ENCODE data around the gene TSPAN33.
A peak's percentile ranks its signal among the peaks of the same experiment; 100 is the strongest.
"Not testable (repeated sequence)": the region's sequence is repeated elsewhere in the genome, so short reads cannot be mapped to it uniquely, and the experiment has no call there.

The TSPAN33 gene, protein sequence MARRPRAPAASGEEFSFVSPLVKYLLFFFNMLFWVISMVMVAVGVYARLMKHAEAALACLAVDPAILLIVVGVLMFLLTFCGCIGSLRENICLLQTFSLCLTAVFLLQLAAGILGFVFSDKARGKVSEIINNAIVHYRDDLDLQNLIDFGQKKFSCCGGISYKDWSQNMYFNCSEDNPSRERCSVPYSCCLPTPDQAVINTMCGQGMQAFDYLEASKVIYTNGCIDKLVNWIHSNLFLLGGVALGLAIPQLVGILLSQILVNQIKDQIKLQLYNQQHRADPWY

GRCh38 chr7:129144095-129144833 is at the start of gene TSPAN33:
Gene TSPAN33, plus strand, starts transcription at chr7:129144707. Its CDS starts 274 bp downstream, at chr7:129144981.
- DNase-seq: peak; percentile 50

- no peak for DNase-seq
Measured at GRCh38 chr7:129095258-129095657, 49.2 kb upstream of the TSPAN33 start.

DNA sequence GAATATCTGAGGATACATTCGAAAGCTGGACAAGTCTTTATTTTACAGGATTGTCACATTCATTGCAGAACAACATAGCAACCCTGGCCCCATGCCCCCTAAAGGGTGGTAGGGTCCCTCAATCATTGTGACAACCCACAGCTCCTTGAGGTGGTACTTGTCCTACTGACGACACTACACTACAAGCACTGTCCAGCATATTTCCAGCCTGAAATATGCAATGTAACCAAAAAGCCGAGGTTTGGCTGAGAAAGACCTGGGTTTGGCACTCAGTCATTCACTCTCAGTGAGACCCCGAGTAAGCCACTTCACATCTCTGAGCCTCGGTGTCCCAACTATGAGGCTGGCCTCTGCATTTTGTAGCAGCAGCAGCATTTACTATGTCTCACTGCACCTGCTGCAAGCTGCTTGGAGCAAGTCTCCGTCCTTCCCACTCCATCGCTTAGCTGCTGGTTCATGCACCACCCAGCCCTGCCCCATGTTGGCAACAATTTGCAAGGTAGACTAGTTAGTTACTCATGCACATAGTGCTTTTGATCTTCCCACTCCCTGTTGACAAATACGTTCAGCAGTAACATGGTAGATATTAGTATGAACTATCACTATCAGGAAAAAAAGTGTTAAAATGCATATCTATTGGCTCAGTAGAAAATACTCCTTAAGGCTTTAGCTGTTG is 46.0 kb upstream of the TSPAN33 start:
- DNase-seq: no peak

- DNase-seq: no peak
Measured at GRCh38 chr7:129100827-129101166, 43.7 kb upstream of the TSPAN33 start.

DNA sequence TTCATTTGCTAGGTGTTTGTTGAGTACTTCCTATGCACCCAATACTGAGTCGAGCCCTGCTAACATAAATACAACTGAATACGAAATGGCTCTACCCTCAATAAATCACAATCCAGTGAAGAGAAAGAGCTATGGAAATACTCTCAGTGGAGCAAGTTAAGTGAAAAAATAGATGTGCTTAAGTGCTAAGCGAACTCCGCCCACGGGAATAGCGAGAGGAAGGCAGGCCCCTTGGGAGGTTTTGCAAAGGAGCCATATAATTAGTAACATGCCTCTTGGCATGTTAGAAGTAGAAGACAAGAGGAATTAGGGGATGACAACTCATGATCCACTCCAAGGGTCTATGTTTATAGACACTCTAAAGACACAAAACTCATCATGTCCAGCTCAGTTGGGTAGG is 42.8 kb upstream of the TSPAN33 start:
- no peak for DNase-seq

DNA sequence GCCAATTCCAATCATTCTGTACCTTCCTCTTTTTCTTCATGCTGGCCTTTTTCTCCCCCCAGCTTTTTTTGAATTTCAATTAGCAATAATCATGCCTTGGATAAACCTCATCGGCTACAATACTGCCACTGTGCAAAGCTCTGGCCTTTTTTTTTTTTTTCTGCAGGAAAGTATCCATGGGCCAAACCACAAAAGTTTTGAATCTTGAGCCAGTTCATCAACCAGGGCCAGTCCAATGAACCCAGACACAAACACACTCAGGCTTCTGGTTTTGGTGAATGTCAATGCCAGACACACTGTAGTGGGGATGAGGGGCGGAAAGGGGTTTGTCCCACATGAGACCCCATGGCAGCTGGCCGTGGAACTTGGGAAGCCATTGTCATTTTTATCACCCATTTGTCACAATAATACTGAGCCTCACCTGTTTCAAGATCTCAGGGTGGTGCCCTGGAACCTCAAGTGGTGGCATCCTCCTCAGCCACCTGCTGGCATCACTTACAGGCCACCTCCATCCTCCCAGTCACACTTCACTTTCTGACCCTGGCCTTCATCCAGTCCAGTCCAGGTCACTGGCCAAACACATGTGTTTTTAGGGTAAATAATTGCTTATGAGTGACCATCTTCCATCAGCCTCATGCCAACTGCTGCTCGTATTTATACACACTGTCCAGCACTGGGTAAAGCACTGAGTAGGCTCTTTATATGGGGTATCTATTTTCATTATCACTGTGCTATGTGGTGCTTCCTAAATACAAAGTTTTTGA is 40.8 kb upstream of the TSPAN33 start:
- no peak for DNase-seq

DNA sequence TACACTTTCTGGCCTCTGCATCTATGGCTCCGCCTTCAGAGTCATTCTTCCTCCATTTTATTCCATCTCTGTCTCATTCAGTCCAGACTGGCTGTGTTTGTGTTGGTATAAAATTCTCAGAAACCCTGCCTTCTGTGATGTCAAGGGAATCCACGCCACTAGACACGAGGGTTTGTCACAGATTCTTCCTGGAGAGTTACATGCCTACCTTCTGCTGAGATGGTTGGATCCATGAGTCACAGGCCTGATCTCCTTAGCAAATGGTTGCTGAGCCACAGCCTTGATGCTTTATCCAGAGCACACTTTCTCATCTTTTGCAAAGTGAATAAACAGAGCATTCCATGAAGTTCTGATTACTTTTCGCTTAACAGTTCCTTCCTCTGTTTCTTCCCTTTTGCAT is 35.9 kb upstream of the TSPAN33 start:
- DNase-seq: no peak

GRCh38 chr7:129110258-129110981 is 34.1 kb upstream of the TSPAN33 start:
- no peak for DNase-seq

DNA sequence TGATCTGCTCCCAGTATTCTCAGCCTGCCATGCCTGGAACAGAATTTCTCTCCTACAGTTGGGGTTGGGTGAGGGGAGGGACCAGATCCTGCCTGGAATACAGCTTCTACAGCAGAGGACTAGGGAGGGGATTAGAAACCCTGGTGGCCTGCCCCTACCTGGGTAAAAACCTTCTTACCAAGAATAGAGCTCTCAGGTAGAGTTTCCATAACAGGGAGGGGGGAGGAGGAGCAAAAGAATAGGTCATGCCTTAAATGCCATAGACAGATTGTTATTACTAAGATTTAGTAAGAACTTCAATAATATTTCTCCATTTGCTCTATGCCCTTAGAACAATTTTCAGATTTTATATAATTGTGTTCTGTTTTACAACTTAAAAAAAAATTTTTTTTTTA is 33.5 kb upstream of the TSPAN33 start:
- DNase-seq: no peak

DNA sequence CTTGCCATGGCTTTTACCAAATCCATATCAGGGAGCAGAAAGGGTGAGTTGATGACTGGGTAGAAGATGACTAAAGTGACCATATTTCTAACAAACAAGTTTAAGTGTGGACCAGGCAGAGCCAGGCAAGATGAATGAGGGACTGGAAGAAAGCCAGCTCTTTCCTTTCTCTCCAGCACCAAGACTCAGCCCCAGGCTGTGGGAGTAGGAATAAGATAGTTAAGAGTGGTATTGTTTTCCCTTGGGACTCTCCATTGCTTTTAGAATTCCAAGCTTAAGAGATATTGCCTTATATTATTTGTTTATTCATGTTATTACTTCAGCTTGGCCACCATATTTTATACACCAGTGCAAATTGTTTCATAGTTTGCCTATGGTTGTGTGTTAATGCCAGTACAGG is 28.8 kb upstream of the TSPAN33 start:
- no peak for DNase-seq

GRCh38 chr7:129118182-129118581 is 26.3 kb upstream of the TSPAN33 start:
- DNase-seq: no peak

GRCh38 chr7:129118976-129119375 is 25.5 kb upstream of the TSPAN33 start:
- no peak for DNase-seq

DNA sequence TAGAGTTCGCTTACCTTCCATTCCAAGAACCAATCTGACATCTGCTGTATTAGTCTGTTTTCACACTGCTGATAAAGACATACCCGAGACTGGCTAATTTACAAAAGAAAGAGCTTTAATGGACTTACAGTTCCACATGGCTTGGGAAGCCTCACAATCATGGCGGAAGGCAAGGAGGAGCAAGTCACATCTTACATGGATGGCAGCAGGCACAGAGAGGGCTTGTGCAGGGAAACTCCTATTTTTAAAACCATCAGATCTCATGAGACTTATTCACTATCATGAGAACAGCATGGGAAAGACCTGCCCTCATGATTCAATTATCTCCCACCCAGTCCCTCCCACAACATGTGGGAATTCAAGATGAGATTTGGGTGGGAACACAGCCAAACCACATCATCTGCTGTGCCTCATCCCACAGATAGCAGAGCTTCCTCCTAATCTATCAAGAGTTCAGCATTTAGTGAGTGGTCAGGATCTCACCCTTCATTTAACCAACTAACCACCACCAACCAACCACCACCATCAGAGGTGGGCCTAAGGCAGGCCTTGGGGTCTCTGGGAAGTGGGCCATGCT is 22.9 kb upstream of the TSPAN33 start:
- not testable (repeated sequence) for DNase-seq

DNA sequence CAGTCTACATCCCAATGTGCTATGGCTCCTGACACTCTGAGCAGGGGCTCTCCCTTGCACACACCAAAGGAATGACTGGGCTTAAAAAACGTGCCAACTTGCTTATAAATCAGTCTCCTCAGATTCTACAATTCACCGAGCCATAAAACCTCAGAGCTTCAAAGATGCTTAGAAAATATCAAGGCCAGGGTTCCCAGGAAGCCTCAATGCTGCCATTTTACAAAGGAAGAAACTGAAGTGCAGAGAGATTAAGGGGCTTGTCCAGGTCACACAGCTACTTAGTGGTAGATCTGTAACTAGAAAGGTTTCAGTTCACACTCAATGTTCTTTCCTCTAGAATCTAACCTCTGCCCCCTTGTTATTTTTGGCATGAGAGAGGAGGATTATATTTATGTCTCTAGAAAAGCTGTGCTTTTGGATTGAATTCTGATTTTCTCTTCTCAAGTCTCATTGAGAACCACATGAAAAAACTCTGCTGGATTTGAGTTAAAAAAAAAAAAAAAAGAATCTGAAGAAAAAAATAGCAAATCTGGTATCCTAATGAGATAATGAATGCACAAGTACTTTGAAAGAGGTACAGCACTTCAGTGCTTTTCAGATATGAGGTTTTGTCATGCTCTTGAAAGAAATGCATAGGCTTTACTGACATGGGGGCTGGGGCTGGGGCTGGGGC is 22.3 kb upstream of the TSPAN33 start:
- DNase-seq: no peak

DNA sequence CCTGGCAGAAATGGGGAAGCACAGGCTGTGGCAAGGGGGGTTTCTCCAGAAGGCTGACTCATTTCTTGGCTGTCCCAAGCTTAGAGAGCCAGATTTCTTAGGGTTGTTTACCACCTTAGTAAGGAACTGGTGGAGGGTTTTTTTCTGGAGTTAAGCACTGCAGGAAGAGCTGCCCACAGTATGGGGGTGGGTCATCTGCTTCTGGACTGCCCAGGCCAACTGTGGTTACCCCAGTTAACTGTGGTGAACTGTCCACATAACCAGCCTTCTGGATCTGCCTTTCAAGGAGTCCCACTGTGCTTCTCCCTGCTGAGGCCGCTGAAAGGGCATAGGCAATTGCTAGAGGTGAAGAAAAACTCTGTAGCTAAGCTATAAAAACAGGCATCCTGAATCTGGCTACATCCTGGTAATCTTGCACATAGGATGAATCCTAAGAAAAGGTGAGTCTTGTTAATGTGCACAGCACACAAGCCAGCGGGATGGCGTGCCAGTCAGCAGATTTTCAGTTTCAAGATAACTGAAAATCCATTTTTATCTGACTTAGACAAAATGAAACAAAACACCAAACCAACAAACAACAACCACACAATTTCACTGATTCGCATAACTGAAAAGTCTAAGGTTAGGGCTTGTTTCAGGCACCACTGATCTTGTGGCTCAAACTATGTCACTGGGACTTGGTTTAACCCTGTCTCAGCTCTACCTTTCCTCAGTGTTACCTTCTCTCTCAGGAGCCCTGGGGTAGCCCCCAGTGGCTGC is 21.6 kb upstream of the TSPAN33 start:
- DNase-seq: no peak

DNA sequence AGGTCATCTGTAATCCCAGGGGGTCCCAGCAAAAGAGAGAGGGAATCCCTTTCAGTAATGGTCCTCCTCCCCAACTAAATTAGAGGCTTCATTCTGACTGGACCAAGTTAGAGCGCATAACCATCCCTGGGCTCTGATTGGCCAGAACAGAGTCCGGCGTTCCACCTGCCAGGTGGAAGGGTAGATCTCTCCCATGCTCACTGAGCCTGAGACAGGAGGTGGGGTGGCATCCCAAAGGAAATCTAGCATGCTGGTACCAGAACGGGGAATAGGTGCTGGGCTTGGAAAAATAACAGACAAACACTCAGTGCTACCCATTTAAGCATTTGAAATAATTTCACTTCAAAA is 21.0 kb upstream of the TSPAN33 start:
- no peak for DNase-seq

DNA sequence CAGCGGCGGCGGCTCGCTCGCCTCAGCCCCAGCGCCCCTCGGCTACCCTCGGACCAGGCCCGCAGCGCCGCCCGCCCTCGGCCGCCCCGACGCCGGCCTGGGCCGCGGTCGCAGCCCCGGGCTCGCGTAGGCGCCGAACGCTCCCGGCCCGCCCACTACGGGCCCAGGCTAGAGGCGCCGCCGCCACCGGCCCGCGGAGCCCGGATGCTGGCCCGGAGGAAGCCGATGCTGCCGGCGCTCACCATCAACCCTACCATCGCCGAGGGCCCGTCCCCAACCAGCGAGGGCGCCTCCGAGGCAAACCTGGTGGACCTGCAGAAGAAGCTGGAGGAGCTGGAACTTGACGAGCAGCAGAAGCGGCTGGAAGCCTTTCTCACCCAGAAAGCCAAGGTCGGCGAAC is 18.2 kb upstream of the TSPAN33 start:
- no peak for DNase-seq

- no peak for DNase-seq
Measured at GRCh38 chr7:129127154-129127553, 17.4 kb upstream of the TSPAN33 start.

- DNase-seq: no peak
Measured at GRCh38 chr7:129127601-129128000, 16.9 kb upstream of the TSPAN33 start.

DNA sequence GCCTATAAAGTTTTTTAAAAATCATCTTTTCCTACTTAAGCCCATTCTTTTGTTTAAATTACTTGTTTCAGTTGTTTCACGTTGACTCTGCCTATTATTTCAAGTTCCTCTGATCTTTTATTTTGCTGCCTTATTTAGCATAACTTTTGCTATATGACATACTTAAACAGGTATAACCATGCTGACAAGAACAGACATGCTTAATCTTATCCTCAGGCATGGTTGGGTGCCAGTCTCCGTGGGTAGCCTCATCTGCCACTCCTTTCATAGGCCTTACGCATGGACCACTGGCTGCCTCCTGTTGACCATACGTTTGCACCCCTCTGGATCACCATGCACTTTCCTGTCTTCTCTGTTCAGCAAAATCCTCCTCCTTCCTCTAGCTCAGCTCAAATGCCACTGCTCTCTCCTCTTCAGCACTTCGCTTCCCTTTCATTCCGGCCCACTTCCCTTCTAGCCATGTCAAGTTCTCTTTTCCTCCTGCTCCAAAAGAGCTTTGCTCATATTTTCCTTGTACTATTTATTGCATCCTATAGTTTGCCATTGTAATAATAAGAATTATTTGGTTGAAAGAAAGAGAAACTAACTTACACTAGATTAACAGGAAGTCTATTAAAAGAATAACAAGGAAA is 10.0 kb upstream of the TSPAN33 start:
- no peak for DNase-seq
